ENCODE measurements around the gene CFAP97D2. TPM values are rescaled to one million over a fixed set of nuclear protein-coding genes. Genes with fewer than 3 reads are reported as not detected.

The CFAP97D2 gene
- polyA plus RNA-seq, 1 donor from 2014 or later: not detected

DNA sequence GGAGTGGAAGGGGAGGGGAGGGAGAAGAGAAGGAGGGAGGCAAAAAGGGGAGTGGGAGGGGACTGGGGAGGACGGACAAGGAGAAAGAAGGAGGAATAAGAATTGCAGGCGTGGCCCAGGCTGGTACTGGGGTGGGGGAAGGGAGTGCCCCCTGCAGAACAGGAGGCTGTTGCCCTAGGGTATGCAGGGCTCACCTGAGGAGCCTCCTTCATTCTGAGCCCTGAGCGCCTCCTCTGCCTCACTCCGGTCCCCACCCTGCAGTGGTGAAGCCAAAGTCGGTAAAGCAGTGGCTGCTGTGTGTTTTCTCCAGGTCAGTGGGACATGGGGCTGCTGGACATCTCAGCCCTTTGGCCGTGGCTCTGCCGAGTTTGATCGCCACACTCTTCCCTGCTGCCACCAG lies 46.6 kb downstream of the CFAP97D2 start:
- Histone ChIP-seq H3K27ac (ENCODE audit: low read length) (no peak overlapping the region), H4K20me1 (ENCODE audit: insufficient read depth) (no peaks in the 10 kb centered on the region), H2AFZ (ENCODE audit: low read depth, low read length) (no peak overlapping the region), H3K27me3 (ENCODE audit: insufficient read depth, low read depth, low read length) (no peaks in the 10 kb centered on the region), H3K9ac (ENCODE audit: low read length) (no peak overlapping the region), H3K36me3 (ENCODE audit: insufficient read depth, low read length) (no peaks in the 10 kb centered on the region), H3K79me2 (replicated peaks; ENCODE audit: insufficient read depth, low read length) (no peaks in the 10 kb centered on the region), H3F3A (ENCODE audit: insufficient read depth, low read length, poor library complexity, severe bottlenecking) (no peaks in the 10 kb centered on the region), H3K9me2 (ENCODE audit: insufficient read depth, low read length) (no peaks in the 10 kb centered on the region), H3K4me3 (ENCODE audit: low read length) (no peak overlapping the region), H3K9me3 (ENCODE audit: low read length) (no peaks in the 10 kb centered on the region), H3K4me2 (ENCODE audit: low read length) (no peak overlapping the region)
- TF ChIP-seq POLR2AphosphoS5 (IDR thresholded peaks at IDR 0.05) (no peak), SMC3 (conservative IDR thresholded peaks at IDR 0.05; ENCODE audit: poor library complexity) (no peak), RAD21 (conservative IDR thresholded peaks at IDR 0.05) (no peak), TAF1 (IDR thresholded peaks at IDR 0.05; ENCODE audit: low read depth) (no peak), EZH2 (IDR thresholded peaks at IDR 0.05; ENCODE audit: borderline replicate concordance, insufficient read depth, low read length, poor library complexity, severe bottlenecking) (no peak), EP300 (conservative IDR thresholded peaks at IDR 0.05; ENCODE audit: poor library complexity, severe bottlenecking) (no peak)
- TF ChIP-seq, protein P1, sequence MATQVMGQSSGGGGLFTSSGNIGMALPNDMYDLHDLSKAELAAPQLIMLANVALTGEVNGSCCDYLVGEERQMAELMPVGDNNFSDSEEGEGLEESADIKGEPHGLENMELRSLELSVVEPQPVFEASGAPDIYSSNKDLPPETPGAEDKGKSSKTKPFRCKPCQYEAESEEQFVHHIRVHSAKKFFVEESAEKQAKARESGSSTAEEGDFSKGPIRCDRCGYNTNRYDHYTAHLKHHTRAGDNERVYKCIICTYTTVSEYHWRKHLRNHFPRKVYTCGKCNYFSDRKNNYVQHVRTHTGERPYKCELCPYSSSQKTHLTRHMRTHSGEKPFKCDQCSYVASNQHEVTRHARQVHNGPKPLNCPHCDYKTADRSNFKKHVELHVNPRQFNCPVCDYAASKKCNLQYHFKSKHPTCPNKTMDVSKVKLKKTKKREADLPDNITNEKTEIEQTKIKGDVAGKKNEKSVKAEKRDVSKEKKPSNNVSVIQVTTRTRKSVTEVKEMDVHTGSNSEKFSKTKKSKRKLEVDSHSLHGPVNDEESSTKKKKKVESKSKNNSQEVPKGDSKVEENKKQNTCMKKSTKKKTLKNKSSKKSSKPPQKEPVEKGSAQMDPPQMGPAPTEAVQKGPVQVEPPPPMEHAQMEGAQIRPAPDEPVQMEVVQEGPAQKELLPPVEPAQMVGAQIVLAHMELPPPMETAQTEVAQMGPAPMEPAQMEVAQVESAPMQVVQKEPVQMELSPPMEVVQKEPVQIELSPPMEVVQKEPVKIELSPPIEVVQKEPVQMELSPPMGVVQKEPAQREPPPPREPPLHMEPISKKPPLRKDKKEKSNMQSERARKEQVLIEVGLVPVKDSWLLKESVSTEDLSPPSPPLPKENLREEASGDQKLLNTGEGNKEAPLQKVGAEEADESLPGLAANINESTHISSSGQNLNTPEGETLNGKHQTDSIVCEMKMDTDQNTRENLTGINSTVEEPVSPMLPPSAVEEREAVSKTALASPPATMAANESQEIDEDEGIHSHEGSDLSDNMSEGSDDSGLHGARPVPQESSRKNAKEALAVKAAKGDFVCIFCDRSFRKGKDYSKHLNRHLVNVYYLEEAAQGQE (IDR thresholded peaks at IDR 0.05; ENCODE audit: borderline replicate concordance): no peak
- TF ChIP-seq, protein P2, sequence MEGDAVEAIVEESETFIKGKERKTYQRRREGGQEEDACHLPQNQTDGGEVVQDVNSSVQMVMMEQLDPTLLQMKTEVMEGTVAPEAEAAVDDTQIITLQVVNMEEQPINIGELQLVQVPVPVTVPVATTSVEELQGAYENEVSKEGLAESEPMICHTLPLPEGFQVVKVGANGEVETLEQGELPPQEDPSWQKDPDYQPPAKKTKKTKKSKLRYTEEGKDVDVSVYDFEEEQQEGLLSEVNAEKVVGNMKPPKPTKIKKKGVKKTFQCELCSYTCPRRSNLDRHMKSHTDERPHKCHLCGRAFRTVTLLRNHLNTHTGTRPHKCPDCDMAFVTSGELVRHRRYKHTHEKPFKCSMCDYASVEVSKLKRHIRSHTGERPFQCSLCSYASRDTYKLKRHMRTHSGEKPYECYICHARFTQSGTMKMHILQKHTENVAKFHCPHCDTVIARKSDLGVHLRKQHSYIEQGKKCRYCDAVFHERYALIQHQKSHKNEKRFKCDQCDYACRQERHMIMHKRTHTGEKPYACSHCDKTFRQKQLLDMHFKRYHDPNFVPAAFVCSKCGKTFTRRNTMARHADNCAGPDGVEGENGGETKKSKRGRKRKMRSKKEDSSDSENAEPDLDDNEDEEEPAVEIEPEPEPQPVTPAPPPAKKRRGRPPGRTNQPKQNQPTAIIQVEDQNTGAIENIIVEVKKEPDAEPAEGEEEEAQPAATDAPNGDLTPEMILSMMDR (IDR thresholded peaks at IDR 0.05; ENCODE audit: poor library complexity, severe bottlenecking): no peak

DNA sequence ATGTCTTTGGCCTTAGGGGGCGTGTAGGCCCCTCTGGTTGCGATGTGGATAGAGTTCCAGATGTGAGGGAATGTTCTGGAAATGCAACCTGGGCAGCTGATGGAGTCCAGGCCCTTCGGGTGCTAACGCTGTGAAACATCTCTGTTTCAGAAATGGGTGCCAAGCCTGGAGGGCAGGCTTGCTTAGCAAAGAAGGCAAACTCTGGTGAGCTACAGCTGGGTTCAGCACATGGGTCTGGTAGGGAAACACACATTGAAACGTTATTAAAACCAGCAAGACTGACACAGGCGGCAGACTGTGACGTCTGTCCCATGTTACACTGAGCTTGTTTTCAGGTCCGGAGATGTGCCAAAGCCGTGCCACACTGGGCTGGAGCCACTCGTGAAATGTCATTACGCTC lies 47.0 kb downstream of the CFAP97D2 start:
- H3K4me2 ChIP-seq (ENCODE audit: low read length): no peak overlapping the region
- no peaks in the 10 kb centered on the region for H4K20me1 ChIP-seq (ENCODE audit: insufficient read depth)
- no peak overlapping the region for H2AFZ ChIP-seq (ENCODE audit: low read depth, low read length)
- no peaks in the 10 kb centered on the region for H3K27me3 ChIP-seq (ENCODE audit: insufficient read depth, low read depth, low read length)
- H3K36me3 ChIP-seq (ENCODE audit: insufficient read depth, low read length): no peaks in the 10 kb centered on the region
- no peak overlapping the region for H3K27ac ChIP-seq (ENCODE audit: low read length)
- H3K4me3 ChIP-seq (ENCODE audit: low read length): no peak overlapping the region
- no peaks in the 10 kb centered on the region for H3K9me3 ChIP-seq (ENCODE audit: low read length)
- no peaks in the 10 kb centered on the region for H3F3A ChIP-seq (ENCODE audit: insufficient read depth, low read length, poor library complexity, severe bottlenecking)
- no peaks in the 10 kb centered on the region for H3K79me2 ChIP-seq (replicated peaks; ENCODE audit: insufficient read depth, low read length)
- TF ChIP-seq EZH2 (IDR thresholded peaks at IDR 0.05; ENCODE audit: borderline replicate concordance, insufficient read depth, low read length, poor library complexity, severe bottlenecking): no peak
- no peak for TF ChIP-seq EP300 (conservative IDR thresholded peaks at IDR 0.05; ENCODE audit: poor library complexity, severe bottlenecking)
- no peak for TF ChIP-seq POLR2AphosphoS5 (IDR thresholded peaks at IDR 0.05)
- TF ChIP-seq, protein P1 (IDR thresholded peaks at IDR 0.05; ENCODE audit: borderline replicate concordance): no peak
- no peak for TF ChIP-seq SMC3 (conservative IDR thresholded peaks at IDR 0.05; ENCODE audit: poor library complexity)
- TF ChIP-seq, protein P2 (IDR thresholded peaks at IDR 0.05; ENCODE audit: poor library complexity, severe bottlenecking): no peak
- TF ChIP-seq TAF1 (IDR thresholded peaks at IDR 0.05; ENCODE audit: low read depth): no peak
- no peak for TF ChIP-seq MXI1 (conservative IDR thresholded peaks at IDR 0.05; ENCODE audit: poor library complexity, severe bottlenecking)
- TF ChIP-seq RAD21 (conservative IDR thresholded peaks at IDR 0.05): no peak
- no peaks in the 10 kb centered on the region for H3K9me2 ChIP-seq (ENCODE audit: insufficient read depth, low read length)
- no peak overlapping the region for H3K9ac ChIP-seq (ENCODE audit: low read length)

Data from neural cell (in vitro differentiated cells).